ENCODE measurements around the gene SRGAP1. TPM values are rescaled to one million over a fixed set of nuclear protein-coding genes. Genes with fewer than 3 reads are reported as not detected.

Gene SRGAP1
- total RNA-seq, 1 donor = 25.8 TPM

- no peak for TF ChIP-seq CTCF (IDR thresholded peaks at IDR 0.05; ENCODE audit: insufficient read depth, low read length)
- no peak overlapping the region for H3K4me3 ChIP-seq (ENCODE audit: low read depth, low read length)
- no peak for DNase-seq (ENCODE audit: low read depth)
These were observed 292.6 kb downstream of the SRGAP1 start for GRCh38 chr12:64137117-64137516.

- no peak for TF ChIP-seq CTCF (IDR thresholded peaks at IDR 0.05; ENCODE audit: insufficient read depth, low read length)
- DNase-seq (ENCODE audit: low read depth) = no peak
- H3K4me3 ChIP-seq (ENCODE audit: low read depth, low read length) = no peak overlapping the region
These were observed 294.5 kb downstream of the SRGAP1 start for GRCh38 chr12:64139021-64139420.

GRCh38 chr12:64142382-64142781 lies 297.9 kb downstream of the SRGAP1 start:
- H3K4me3 ChIP-seq (ENCODE audit: low read depth, low read length) = no peak overlapping the region
- no peak for TF ChIP-seq CTCF (IDR thresholded peaks at IDR 0.05; ENCODE audit: insufficient read depth, low read length)
- no peak for DNase-seq (ENCODE audit: low read depth)

- H3K4me3 ChIP-seq (ENCODE audit: low read depth, low read length) = no peak overlapping the region
- no peak for DNase-seq (ENCODE audit: low read depth)
- no peak for TF ChIP-seq CTCF (IDR thresholded peaks at IDR 0.05; ENCODE audit: insufficient read depth, low read length)
These were observed 298.3 kb downstream of the SRGAP1 start for GRCh38 chr12:64142784-64143183.

- DNase-seq (ENCODE audit: low read depth) = no peak
- no peak for TF ChIP-seq CTCF (IDR thresholded peaks at IDR 0.05; ENCODE audit: insufficient read depth, low read length)
- H3K4me3 ChIP-seq (ENCODE audit: low read depth, low read length) = no peak overlapping the region
These were observed 300.7 kb downstream of the SRGAP1 start for GRCh38 chr12:64145226-64145625.

GRCh38 chr12:64147011-64147631 lies 302.6 kb downstream of the SRGAP1 start:
- no peak for TF ChIP-seq CTCF (IDR thresholded peaks at IDR 0.05; ENCODE audit: insufficient read depth, low read length)
- DNase-seq (ENCODE audit: low read depth) = no peak
- no peak overlapping the region for H3K4me3 ChIP-seq (ENCODE audit: low read depth, low read length)

GRCh38 chr12:64147875-64148274 lies 303.4 kb downstream of the SRGAP1 start:
- H3K4me3 ChIP-seq (ENCODE audit: low read depth, low read length) = no peak overlapping the region
- TF ChIP-seq CTCF (IDR thresholded peaks at IDR 0.05; ENCODE audit: insufficient read depth, low read length) = no peak
- peak; percentile 37 for DNase-seq (ENCODE audit: low read depth)
